DND-41 (cell line): ENCODE results near the gene USP48.

Experiments
- ATAC-seq: fragments of 200-7000 bp; cut with Tn5 transposase; 3 replicates; pipeline ENCODE4 v1.9.1; 2021; ENCODE audit warnings: low read depth; ENCODE audit not compliant: insufficient read depth
- DNase-seq: peaks from one replicate; pipeline ENCODE4 v3.0.0-alpha.2; 2020
- H2AFZ ChIP-seq: 2 replicates; pipeline ENCODE4 v1.6.0; 2012; ENCODE audit warnings: low read depth, low read length
- H3K27ac ChIP-seq: 2 replicates; pipeline ENCODE4 v1.5.1; 2012; ENCODE audit warnings: low read length, inconsistent platforms
- H3K27me3 ChIP-seq: fragments of 200-600 bp; sonication (generic); 2 replicates; pipeline ENCODE4 v1.6.0; 2012; ENCODE audit warnings: low read length, mild to moderate bottlenecking, inconsistent platforms; ENCODE audit not compliant: insufficient read depth, poor library complexity
- H3K36me3 ChIP-seq: 2 replicates; pipeline ENCODE4 v1.5.1; 2012; ENCODE audit warnings: low read length, inconsistent platforms; ENCODE audit not compliant: insufficient read depth
- H3K4me1 ChIP-seq: 2 replicates; pipeline ENCODE4 v1.5.1; 2012; ENCODE audit warnings: mild to moderate bottlenecking, low read length; ENCODE audit not compliant: insufficient read depth
- H3K4me2 ChIP-seq: 2 replicates; pipeline ENCODE4 v1.6.0; 2012; ENCODE audit warnings: mild to moderate bottlenecking, moderate library complexity, low read length, inconsistent platforms; ENCODE audit not compliant: insufficient read depth
- H3K4me3 ChIP-seq, 2 experiments: fragments of 200-600 bp in 1 of 2; shearing (Covaris generic) in 1 of 2; 2 replicates each; pipeline ENCODE4 v1.5.1; 2012 to 2016; ENCODE audit warnings: inconsistent platforms in 2 of 2, low read length in 2 of 2, mild to moderate bottlenecking in 2 of 2, low read depth in 1 of 2, moderate library complexity in 1 of 2
- H3K79me2 ChIP-seq: 2 replicates; pipeline ENCODE4 v1.6.0; 2012; ENCODE audit warnings: low read length, inconsistent platforms; ENCODE audit not compliant: insufficient read depth
- H3K9ac ChIP-seq: 2 replicates; pipeline ENCODE4 v1.6.0; 2012; ENCODE audit warnings: low read depth, mild to moderate bottlenecking, inconsistent platforms, low read length, moderate library complexity
- H3K9me3 ChIP-seq: 2 replicates; pipeline ENCODE4 v1.5.1; 2012; ENCODE audit warnings: low read length, moderate library complexity, mild to moderate bottlenecking, inconsistent platforms; ENCODE audit not compliant: insufficient read depth, severe bottlenecking
- H4K20me1 ChIP-seq: 2 replicates; pipeline ENCODE4 v1.6.0; 2012; ENCODE audit warnings: low read length; ENCODE audit not compliant: insufficient read depth
- EZH2 ChIP-seq: IDR thresholded peaks from 3 replicates; pipeline ENCODE4 v1.6.1; 2012; ENCODE audit warnings: borderline replicate concordance, low read depth, mild to moderate bottlenecking, moderate library complexity, low read length, inconsistent platforms; ENCODE audit not compliant: severe bottlenecking
- TF ChIP-seq, protein P1 (sequence below): IDR thresholded peaks from 2 replicates; pipeline ENCODE4 v1.5.1; 2012; ENCODE audit warnings: borderline replicate concordance, low read length, moderate library complexity, mild to moderate bottlenecking; ENCODE audit not compliant: poor library complexity, severe bottlenecking; ENCODE audit errors: extremely low read depth

The USP48 gene

DNA sequence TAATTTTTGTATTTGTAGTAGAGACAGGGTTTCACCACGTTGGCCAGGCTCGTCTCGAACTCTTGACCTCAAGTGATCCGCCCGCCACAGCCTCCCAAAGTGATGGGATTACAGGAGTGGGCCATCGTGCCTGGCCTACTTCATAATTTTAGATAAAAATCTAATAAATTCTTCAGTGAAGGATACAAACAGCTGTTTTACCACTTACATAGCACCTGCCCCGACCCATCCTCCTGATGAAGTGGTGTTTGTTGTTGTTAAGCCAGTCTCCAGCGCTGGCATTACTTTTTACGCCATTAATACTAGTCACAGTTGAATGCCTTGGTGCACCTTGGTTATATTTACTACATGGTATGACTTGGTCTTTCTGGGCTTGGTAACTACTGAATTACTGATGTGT is 101.5 kb downstream of the USP48 start:
- Histone ChIP-seq H3K27me3 (no peaks in the 10 kb centered on the region), H3K4me2 (no peak overlapping the region), H2AFZ (no peak overlapping the region), H3K4me3 (no peak overlapping the region), H3K36me3 (peaks cover 66% of the 10 kb centered on the region), H3K9me3 (no peaks in the 10 kb centered on the region), H3K4me1 (no peaks in the 10 kb centered on the region), H3K9ac (no peak overlapping the region), H3K79me2 (no peaks in the 10 kb centered on the region), H3K27ac (no peak overlapping the region), H4K20me1 (no peaks in the 10 kb centered on the region)
- no peak for ATAC-seq
- TF ChIP-seq, protein P1, sequence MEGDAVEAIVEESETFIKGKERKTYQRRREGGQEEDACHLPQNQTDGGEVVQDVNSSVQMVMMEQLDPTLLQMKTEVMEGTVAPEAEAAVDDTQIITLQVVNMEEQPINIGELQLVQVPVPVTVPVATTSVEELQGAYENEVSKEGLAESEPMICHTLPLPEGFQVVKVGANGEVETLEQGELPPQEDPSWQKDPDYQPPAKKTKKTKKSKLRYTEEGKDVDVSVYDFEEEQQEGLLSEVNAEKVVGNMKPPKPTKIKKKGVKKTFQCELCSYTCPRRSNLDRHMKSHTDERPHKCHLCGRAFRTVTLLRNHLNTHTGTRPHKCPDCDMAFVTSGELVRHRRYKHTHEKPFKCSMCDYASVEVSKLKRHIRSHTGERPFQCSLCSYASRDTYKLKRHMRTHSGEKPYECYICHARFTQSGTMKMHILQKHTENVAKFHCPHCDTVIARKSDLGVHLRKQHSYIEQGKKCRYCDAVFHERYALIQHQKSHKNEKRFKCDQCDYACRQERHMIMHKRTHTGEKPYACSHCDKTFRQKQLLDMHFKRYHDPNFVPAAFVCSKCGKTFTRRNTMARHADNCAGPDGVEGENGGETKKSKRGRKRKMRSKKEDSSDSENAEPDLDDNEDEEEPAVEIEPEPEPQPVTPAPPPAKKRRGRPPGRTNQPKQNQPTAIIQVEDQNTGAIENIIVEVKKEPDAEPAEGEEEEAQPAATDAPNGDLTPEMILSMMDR, result no peak
- TF ChIP-seq EZH2, result no peak
- DNase-seq, result no peak

DNA sequence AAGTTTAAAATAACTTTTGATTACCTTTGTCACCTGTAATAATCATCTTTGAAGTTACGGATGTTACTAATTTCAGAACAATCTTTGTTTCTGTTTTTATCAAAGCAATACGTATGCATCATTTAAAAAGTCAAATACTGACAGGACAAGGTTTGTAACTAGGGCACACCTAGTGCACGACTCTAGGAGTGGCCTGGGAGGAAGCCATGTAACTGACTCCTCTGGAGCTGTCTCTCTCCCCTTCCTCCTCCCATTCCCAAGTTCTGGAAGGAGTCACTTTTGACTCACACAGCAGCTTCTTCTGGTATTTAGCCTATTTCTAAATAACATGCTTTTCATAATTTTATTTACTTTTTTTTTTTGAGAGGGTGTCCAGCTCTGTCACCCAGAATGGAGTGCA is 102.0 kb downstream of the USP48 start:
- no peak overlapping the region for H3K4me2 ChIP-seq
- H3K27ac ChIP-seq, result no peak overlapping the region
- no peaks in the 10 kb centered on the region for H3K27me3 ChIP-seq
- no peaks in the 10 kb centered on the region for H3K4me1 ChIP-seq
- no peak overlapping the region for H3K4me3 ChIP-seq
- no peak overlapping the region for H2AFZ ChIP-seq
- no peak overlapping the region for H3K9ac ChIP-seq
- no peak for TF ChIP-seq EZH2
- TF ChIP-seq, protein P1, result no peak
- no peaks in the 10 kb centered on the region for H3K9me3 ChIP-seq
- H3K36me3 ChIP-seq, result peaks cover 61% of the 10 kb centered on the region
- DNase-seq, result no peak
- ATAC-seq, result no peak
- H4K20me1 ChIP-seq, result no peaks in the 10 kb centered on the region
- no peaks in the 10 kb centered on the region for H3K79me2 ChIP-seq

DNA sequence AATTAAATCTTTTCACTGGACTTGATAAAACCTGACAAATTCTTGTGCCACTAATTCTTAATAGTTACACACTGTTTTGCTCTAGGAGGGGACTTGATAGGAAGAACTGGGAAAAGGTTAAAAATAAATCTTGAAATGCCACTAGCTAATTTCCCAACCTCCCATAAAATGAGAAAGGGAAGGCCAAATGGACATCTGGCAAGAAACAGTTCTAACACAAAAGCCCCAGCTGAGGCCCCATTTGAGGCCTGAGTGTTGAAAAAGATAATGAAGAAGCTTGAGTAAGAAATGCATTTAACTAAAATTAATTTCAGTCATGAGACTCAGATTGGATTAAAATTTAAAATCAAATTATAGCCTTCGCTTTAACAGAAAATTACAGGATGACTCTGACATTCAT is 102.6 kb downstream of the USP48 start:
- ATAC-seq (no peak), DNase-seq (no peak)
- Histone ChIP-seq H3K27me3 (no peaks in the 10 kb centered on the region), H3K4me2 (no peak overlapping the region), H3K27ac (no peak overlapping the region), H3K9me3 (no peaks in the 10 kb centered on the region), H3K4me1 (no peaks in the 10 kb centered on the region), H3K36me3 (peaks cover 56% of the 10 kb centered on the region), H3K4me3 (no peak overlapping the region), H3K9ac (no peak overlapping the region), H2AFZ (no peak overlapping the region), H3K79me2 (no peaks in the 10 kb centered on the region), H4K20me1 (no peaks in the 10 kb centered on the region)
- no peak for TF ChIP-seq EZH2
- TF ChIP-seq, protein P1, result no peak

DNA sequence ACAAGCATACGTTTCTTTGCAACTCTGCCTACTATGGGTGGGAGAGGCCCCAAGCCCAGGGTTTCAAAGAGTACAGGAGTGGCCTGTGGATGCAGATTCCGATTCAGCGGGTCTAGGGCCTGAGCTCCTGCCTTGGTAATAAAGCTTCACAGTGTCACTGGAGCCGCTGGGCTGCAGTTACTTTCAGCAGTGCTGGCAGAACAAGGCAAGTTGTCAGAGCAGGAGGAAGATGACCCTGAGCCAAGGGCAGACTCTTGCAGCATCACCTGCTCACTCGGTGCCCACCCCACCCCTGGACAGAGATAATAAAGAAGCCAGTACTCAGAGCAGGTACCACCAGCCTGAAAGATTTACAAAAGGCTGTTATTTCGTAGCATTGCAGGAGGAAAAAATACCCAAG is 105.8 kb downstream of the USP48 start:
- H3K79me2 ChIP-seq, result no peaks in the 10 kb centered on the region
- no peak for DNase-seq
- no peak overlapping the region for H3K4me2 ChIP-seq
- peaks cover 35% of the 10 kb centered on the region for H3K36me3 ChIP-seq
- no peak overlapping the region for H2AFZ ChIP-seq
- no peak overlapping the region for H3K9ac ChIP-seq
- no peak for ATAC-seq
- TF ChIP-seq EZH2, result no peak
- TF ChIP-seq, protein P1, result no peak
- H3K4me1 ChIP-seq, result no peaks in the 10 kb centered on the region
- peaks cover 5% of the 10 kb centered on the region; the same call in 1 of the 2 replicates for H4K20me1 ChIP-seq
- H3K9me3 ChIP-seq, result no peaks in the 10 kb centered on the region
- no peak overlapping the region for H3K4me3 ChIP-seq
- H3K27me3 ChIP-seq, result no peaks in the 10 kb centered on the region
- H3K27ac ChIP-seq, result no peak overlapping the region
